AG04449 (cell line): ENCODE measurements around the gene IL1RL2.

Source experiments
- CTCF ChIA-PET: fragments of 350-600 bp; formaldehyde crosslinking; extraction: SDS; loops from one replicate; lab custom pipeline; 2021; ENCODE audit warnings: antibody characterized with exemption; lab: Yijun Ruan, JAX
- POLR2A ChIA-PET: fragments of 400-600, 350-600 bp; formaldehyde crosslinking; extraction: SDS; loops from one replicate; lab custom pipeline; 2020; ENCODE audit warnings: antibody characterized with exemption, inconsistent platforms; lab: Yijun Ruan, JAX
- DNase-seq: peaks from one replicate; pipeline ENCODE4 v3.0.0-alpha.2; 2010; ENCODE audit warnings: low read depth, low spot score
- H3K4me3 ChIP-seq: 2 replicates; pipeline ENCODE4 v1.5.1; 2011; ENCODE audit warnings: low read depth, mild to moderate bottlenecking, control low read depth, low read length
- CTCF ChIP-seq: IDR thresholded peaks from one replicate; pipeline ENCODE4 v1.5.1; 2011; ENCODE audit warnings: mild to moderate bottlenecking, moderate library complexity, low read length, control low read depth, inconsistent platforms; ENCODE audit not compliant: insufficient read depth; ENCODE audit errors: missing control alignments

The IL1RL2 gene

GRCh38 chr2:102266204-102266603 is 79.4 kb downstream of the IL1RL2 start:
- no peak for DNase-seq
- CTCF ChIA-PET, result interaction anchor here (0.8 to 4.4 kb wide), 4 partner anchors 11 to 26 kb away, joined by 3 to 20 read pairs (median 3); no protein-coding TSS in a partner anchor
- H3K4me3 ChIP-seq, result no peak overlapping the region
- POLR2A ChIA-PET, result interaction anchor here (0.6 kb wide), 1 partner anchor 383 kb away, joined by 4 read pairs; no protein-coding TSS in a partner anchor
- no peak for TF ChIP-seq CTCF

GRCh38 chr2:102267774-102268173 is 81.0 kb downstream of the IL1RL2 start:
- ChIA-PET CTCF (interaction anchor here (1.0 to 1.1 kb wide), 2 partner anchors 16 to 248 kb away, joined by 3 read pairs; no protein-coding TSS in a partner anchor), POLR2A (no interaction called here)
- no peak overlapping the region for H3K4me3 ChIP-seq
- no peak for TF ChIP-seq CTCF
- DNase-seq, result no peak

DNA sequence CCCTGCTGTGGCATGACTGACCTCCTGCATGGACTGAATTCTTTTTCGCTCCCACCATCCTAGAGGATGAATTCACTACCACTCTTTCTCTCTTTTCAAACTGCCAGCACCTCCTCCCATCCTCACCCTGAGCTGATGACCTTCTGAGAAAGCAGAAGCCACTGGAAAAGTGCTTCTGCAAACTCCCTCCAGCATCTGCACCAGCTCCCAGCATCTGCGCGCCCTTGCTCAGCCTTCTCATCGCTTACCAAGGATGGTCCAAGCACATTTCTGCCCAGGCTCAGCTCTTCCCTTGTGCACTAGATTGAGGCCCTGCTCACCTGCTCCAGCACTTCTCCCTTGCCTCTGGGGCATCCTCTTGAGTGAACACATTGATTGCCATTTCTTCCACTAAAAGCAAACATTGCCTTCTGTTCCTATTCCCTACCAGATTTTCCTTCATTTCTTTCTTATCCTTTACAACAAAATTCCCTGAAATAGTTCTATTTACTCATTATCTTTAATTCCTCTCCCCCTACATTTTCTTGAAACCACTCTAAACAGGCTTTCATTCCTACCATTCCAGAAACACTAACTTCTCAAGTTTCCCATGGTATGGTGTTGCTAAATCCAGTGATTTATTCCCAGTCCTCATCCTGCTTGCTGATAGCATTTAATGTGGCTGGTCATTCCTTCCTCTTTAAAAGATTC is 81.8 kb downstream of the IL1RL2 start:
- no peak for TF ChIP-seq CTCF
- DNase-seq, result peak; percentile 85
- no peak overlapping the region for H3K4me3 ChIP-seq
- ChIA-PET POLR2A (no interaction called here), CTCF (interaction anchor here (0.6 to 1.4 kb wide), 4 partner anchors 28 to 263 kb away, joined by 3 to 4 read pairs (median 3); no protein-coding TSS in a partner anchor)

GRCh38 chr2:102269200-102269524 is 82.3 kb downstream of the IL1RL2 start:
- TF ChIP-seq CTCF, result no peak
- CTCF ChIA-PET, result interaction anchor here (1.2 to 1.4 kb wide), 3 partner anchors 23 to 263 kb away, joined by 3 read pairs; no protein-coding TSS in a partner anchor
- H3K4me3 ChIP-seq, result no peak overlapping the region
- POLR2A ChIA-PET, result interaction anchor here (0.7 kb wide), 1 partner anchor 413 kb away, joined by 4 read pairs; no protein-coding TSS in a partner anchor
- no peak for DNase-seq

GRCh38 chr2:102271844-102272243 is 85.0 kb downstream of the IL1RL2 start:
- ChIA-PET POLR2A (no interaction called here), CTCF (interaction anchor here (1.6 kb wide), 1 partner anchor 31 kb away, joined by 3 read pairs; no protein-coding TSS in a partner anchor)
- TF ChIP-seq CTCF, result no peak
- DNase-seq, result no peak
- H3K4me3 ChIP-seq, result no peak overlapping the region

- ChIA-PET POLR2A (no interaction called here), CTCF (interaction anchor here (1.6 kb wide), 1 partner anchor 33 kb away, joined by 3 read pairs; no protein-coding TSS in a partner anchor)
- no peak for DNase-seq
- no peak for TF ChIP-seq CTCF
- no peak overlapping the region for H3K4me3 ChIP-seq
Measured at GRCh38 chr2:102273619-102274211, 86.9 kb downstream of the IL1RL2 start.
